ENCODE data around the gene COMMD4. TPM values are rescaled to one million over a fixed set of nuclear protein-coding genes. Genes with fewer than 3 reads are reported as not detected.

The COMMD4 gene
- total RNA-seq, 2 experiments from 2014 or later = 10.8 to 12.1 TPM

- Mint-ChIP-seq H3K4me3 (no peak overlapping the region), H3K27me3 (no peaks in the 10 kb centered on the region), H3K27ac (no peak overlapping the region), H3K4me1 (ENCODE audit: low read depth) (peaks cover 29% of the 10 kb centered on the region), H3K9me3 (no peaks in the 10 kb centered on the region), H3K36me3 (ENCODE audit: low read depth) (peaks cover 70% of the 10 kb centered on the region)
- intact Hi-C loops (cut with DNase I, micrococcal nuclease) = loop anchor here (5.0 kb wide), 4 partner anchors 87 to 823 kb away; partner anchors contain the start of genes ARID3B (in 1 of the 2), SIN3A (in 1 of the 2) and SNUPN (in 1 of the 2)
- Histone ChIP-seq H3K27me3 (ENCODE audit: control insufficient read depth in 1 of 2, insufficient read depth in 2 of 2, low read length in 2 of 2) (no peaks in the 10 kb centered on the region), H3K9me3 (ENCODE audit: control insufficient read depth in 1 of 2, insufficient read depth in 1 of 2, low read length in 2 of 2) (peaks cover 0 to 3% of the 10 kb centered on the region in 2 experiments), H3K4me3 (ENCODE audit: low read length) (no peak overlapping the region), H3K4me1 (ENCODE audit: insufficient read depth, low read length) (peaks cover 31% of the 10 kb centered on the region), H3K36me3 (ENCODE audit: insufficient read depth, low read length) (peaks cover 68% of the 10 kb centered on the region), H3K27ac (ENCODE audit: low read depth in 1 of 2, low read length in 2 of 2) (no peak overlapping the region)
- DNase-seq (no peak), ATAC-seq (ENCODE audit: poor library complexity) (no peak)
- TF ChIP-seq CTCF (IDR thresholded peaks at IDR 0.05) = no peak
- ChIA-PET POLR2A (interaction anchor here (1.2 kb wide), 1 partner anchor 276 kb away, joined by 4 read pairs; no protein-coding TSS in a partner anchor), CTCF (no interaction called here)
These were observed 29.0 kb downstream of the COMMD4 start for GRCh38 chr15:75364881-75365280.

GRCh38 chr15:75366163-75366562 lies 30.3 kb downstream of the COMMD4 start:
- ATAC-seq (ENCODE audit: poor library complexity) = no peak
- no peak for DNase-seq
- H3K27ac Mint-ChIP-seq = no peak overlapping the region
- H3K36me3 ChIP-seq (ENCODE audit: insufficient read depth, low read length) = peaks cover 60% of the 10 kb centered on the region
- H3K4me1 Mint-ChIP-seq (ENCODE audit: low read depth) = peaks cover 30% of the 10 kb centered on the region
- no peak for TF ChIP-seq CTCF (IDR thresholded peaks at IDR 0.05)
- intact Hi-C loops (cut with DNase I, micrococcal nuclease) = loop anchor here (5.0 kb wide), 4 partner anchors 86 to 824 kb away; partner anchors contain the start of genes ARID3B (in 1 of the 2), SIN3A (in 1 of the 2) and SNUPN (in 1 of the 2)
- peaks cover 32% of the 10 kb centered on the region for H3K4me1 ChIP-seq (ENCODE audit: insufficient read depth, low read length)
- CTCF ChIA-PET = no interaction called here
- POLR2A ChIA-PET = no interaction called here
- no peaks in the 10 kb centered on the region for H3K27me3 ChIP-seq (ENCODE audit: control insufficient read depth in 1 of 2, insufficient read depth in 2 of 2, low read length in 2 of 2)
- peaks cover 60% of the 10 kb centered on the region for H3K36me3 Mint-ChIP-seq (ENCODE audit: low read depth)
- H3K27me3 Mint-ChIP-seq = no peaks in the 10 kb centered on the region
- H3K4me3 ChIP-seq (ENCODE audit: low read length) = no peak overlapping the region
- H3K27ac ChIP-seq (ENCODE audit: low read depth in 1 of 2, low read length in 2 of 2) = no peak overlapping the region
- peaks cover 0 to 3% of the 10 kb centered on the region in 2 experiments for H3K9me3 ChIP-seq (ENCODE audit: control insufficient read depth in 1 of 2, insufficient read depth in 1 of 2, low read length in 2 of 2)
- H3K4me3 Mint-ChIP-seq = no peak overlapping the region
- H3K9me3 Mint-ChIP-seq = no peaks in the 10 kb centered on the region

GRCh38 chr15:75367006-75367405 lies 31.1 kb downstream of the COMMD4 start:
- no peak overlapping the region for H3K4me3 ChIP-seq (ENCODE audit: low read length)
- H3K4me3 Mint-ChIP-seq = peak overlapping the region; percentile 94
- H3K27me3 ChIP-seq (ENCODE audit: control insufficient read depth in 1 of 2, insufficient read depth in 2 of 2, low read length in 2 of 2) = no peaks in the 10 kb centered on the region
- POLR2A ChIA-PET = interaction anchor here (0.9 to 5.2 kb wide), 15 partner anchors 10 to 344 kb away, joined by 3 to 246 read pairs (median 10); partner anchors contain the start of genes COMMD4, IMP3, NEIL1 and PPCDC
- H3K27me3 Mint-ChIP-seq = no peaks in the 10 kb centered on the region
- H3K9me3 ChIP-seq (ENCODE audit: control insufficient read depth in 1 of 2, insufficient read depth in 1 of 2, low read length in 2 of 2) = no peaks in the 10 kb centered on the region
- H3K36me3 Mint-ChIP-seq (ENCODE audit: low read depth) = peaks cover 65% of the 10 kb centered on the region
- CTCF ChIA-PET = interaction anchor here (0.6 to 3.2 kb wide), 8 partner anchors 14 to 274 kb away, joined by 4 to 26 read pairs (median 10); partner anchors contain the start of genes IMP3 and SIN3A
- intact Hi-C loops (cut with DNase I, micrococcal nuclease) = loop anchor here (1.0 to 5.0 kb wide), 6 partner anchors 85 to 825 kb away; partner anchors contain the start of genes ARID3B (in 1 of the 2), IMP3 (in 1 of the 2), SIN3A (in 1 of the 2) and SNUPN (in 1 of the 2)
- peak overlapping the region; percentile 93 to 96 for H3K27ac ChIP-seq (ENCODE audit: low read depth in 1 of 2, low read length in 2 of 2)
- no peaks in the 10 kb centered on the region for H3K9me3 Mint-ChIP-seq
- DNase-seq (no peak), ATAC-seq (ENCODE audit: poor library complexity) (no peak)
- peaks cover 32% of the 10 kb centered on the region for H3K4me1 ChIP-seq (ENCODE audit: insufficient read depth, low read length)
- TF ChIP-seq CTCF (IDR thresholded peaks at IDR 0.05) = no peak
- peaks cover 60% of the 10 kb centered on the region for H3K36me3 ChIP-seq (ENCODE audit: insufficient read depth, low read length)
- H3K4me1 Mint-ChIP-seq (ENCODE audit: low read depth) = peaks cover 30% of the 10 kb centered on the region
- peak overlapping the region; percentile 94 for H3K27ac Mint-ChIP-seq

Data from CD4-positive, alpha-beta T cell (primary cell).